Fibroblast of skin of scalp (primary cell): ENCODE measurements around the gene CEBPZ.
"Not testable (repeated sequence)": the region's sequence is repeated elsewhere in the genome, so short reads cannot be mapped to it uniquely, and the experiment has no call there.

Source experiments
- DNase-seq: peaks from one replicate; pipeline ENCODE4 v3.0.0-alpha.2; 2013

The CEBPZ gene

DNA sequence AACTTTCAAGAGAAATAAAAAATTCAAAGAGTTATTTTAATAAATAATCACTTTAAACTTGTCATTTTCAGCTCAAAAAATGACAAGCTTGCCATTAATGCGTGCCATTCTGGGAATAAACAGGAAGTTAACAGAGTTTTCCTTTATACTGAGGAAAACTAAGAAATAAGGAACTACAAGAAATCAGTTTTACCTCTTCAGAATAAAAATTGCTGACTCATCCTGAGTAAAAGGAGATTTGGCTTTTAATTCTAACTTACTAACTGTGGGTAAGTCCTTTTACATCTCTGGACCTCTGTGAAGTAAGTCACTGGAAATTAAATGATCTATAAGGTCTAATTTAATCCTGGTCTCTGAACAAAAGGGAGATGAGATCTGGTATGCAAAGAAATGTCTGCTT lies 16.1 kb downstream of the CEBPZ start:
- no peak for DNase-seq

DNA sequence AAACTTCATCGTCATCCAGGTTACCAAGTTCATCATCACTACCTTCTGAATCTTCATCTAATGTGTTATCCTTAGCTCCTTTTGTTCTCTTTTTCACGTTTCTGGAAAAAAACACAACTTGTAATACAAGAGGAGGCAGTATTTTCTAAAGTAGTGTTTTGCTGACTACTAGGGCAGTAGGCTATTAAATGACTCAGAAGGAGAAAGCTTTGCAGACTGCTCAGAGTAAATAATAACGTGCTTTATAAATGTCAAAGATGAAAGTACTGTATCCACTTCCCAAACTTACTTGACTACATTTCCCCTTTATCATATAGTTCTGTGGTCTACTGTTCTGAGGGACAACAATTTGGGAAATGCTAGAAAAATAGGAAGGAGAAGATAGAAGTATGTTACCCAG lies 19.5 kb downstream of the CEBPZ start:
- DNase-seq = no peak

DNA sequence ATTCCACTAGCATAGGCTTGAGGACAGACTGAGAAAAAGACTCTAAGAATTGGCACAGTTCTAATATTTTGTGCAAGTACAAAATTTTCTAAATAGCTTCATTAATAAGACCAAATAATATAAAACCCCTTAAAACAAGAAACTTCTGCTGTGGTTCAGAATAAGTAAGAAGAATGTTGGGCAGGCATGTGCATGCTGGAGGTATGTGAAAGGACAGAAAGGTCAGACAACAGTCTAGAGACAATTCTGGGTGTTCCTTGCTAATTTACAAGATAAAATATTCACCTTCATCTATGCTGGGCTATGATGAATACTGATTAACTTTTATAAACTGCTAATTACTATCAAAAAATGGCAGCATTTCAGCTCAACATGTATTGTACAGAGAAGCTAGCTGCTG lies 20.2 kb downstream of the CEBPZ start:
- no peak for DNase-seq

DNA sequence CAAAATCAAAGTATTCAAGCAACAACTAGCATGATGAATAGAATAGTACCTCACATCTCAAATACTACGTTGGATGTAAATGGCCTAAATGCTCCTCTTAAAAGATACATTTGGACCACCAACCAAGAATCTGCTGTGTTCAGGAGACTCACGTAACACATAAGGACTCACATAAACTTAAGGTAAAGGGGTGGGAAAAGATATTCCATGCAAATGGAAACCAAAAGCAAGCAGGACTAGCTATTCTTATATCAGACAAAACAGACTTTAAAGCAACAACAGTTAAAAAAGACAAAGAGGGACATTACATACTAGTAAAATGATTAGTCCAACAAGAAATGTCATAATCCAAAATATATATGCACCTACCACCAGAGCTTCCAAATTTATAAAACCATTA lies 24.6 kb downstream of the CEBPZ start:
- DNase-seq = not testable (repeated sequence)

DNA sequence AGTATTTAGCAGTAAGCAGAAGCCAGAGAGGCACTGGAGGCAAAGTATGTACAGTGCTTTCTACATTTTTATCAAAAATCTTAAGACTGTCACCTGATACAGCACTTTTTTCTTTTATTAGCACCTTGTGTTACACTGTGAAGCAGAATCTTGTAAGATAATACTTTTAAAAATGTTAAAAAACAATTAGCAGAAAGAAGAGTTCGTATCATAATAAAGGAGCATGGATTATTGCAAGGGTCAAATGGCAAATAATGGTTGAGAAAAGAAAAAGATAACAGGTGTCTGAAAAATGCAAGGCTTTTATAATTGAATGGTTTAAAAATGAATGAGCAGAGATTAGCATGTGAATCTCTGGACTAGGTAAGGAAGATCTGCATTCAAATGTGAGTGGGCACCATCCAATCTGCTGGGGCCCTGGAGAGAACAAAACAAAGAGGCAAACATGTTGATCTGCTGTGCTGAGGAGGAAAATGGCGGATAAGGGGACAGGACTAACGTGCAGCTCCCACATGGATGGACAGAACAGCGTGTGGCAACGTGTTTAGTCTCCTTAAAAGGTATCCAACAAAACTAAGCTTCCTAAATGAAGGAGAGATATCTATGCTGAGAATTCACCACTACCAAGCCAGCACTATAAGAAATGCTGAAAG lies 25.6 kb downstream of the CEBPZ start:
- DNase-seq = no peak

DNA sequence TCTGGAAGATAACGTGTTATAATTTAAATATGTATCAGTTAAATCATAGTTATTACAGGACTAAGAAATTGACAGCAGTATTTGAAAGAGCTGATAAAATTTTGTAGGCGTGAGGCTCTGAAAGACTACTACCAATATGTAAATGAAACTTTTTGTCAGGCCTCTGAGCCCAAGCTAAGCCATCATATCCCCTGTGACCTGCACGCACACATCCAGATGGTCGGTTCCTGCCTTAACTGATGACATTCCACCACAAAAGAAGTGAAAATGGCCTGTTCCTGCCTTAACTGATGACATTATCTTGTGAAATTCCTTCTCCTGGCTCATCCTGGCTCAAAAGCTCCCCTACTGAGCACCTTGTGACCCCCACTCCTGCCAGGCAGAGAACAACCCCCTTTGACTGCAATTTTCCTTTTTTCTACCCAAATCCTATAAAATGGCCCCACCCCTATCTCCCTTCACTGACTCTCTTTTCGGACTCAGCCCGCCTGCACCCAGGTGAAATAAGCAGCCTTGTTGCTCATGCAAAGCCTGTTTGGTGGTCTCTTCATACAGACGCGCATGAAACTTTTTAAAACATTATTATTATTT lies 26.2 kb downstream of the CEBPZ start:
- DNase-seq = not testable (repeated sequence)

DNA sequence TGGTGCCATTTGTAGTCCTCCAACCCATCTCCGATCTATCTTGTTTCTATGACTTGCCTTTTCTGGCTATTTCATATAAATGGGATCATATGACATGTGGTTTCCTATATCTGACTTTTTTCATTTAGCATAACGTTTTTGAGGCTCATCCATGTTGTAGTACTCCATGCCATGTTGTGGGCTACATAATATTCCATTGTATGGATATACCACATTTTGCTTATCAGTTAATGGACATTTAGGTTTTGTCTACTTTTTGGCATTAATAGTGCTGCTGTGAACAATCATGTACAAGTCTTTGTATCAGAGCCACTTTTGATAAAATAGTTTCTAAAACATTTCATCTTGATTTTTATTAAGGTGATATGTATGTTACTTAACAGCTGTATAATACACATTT lies 27.7 kb downstream of the CEBPZ start:
- DNase-seq = no peak

DNA sequence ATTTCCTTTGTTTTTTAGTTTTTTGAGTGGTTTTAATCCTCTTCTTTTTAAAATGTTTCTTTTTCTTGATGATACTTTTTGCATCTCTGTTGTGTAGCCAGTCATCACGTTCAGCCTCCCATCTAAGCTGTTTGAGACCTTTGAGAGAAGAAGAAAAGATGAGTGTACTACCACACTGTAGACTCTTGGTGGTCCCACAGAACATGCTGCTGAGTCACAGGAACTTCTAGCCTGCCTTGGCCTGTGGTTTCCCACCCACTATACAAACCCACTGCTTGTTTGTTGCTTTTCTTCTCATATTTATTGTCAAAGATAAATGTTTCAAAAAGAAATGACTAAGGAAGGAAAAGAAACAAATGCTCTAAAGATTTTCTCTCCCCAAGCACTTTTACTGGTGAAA lies 29.6 kb downstream of the CEBPZ start:
- DNase-seq = peak; percentile 21

DNA sequence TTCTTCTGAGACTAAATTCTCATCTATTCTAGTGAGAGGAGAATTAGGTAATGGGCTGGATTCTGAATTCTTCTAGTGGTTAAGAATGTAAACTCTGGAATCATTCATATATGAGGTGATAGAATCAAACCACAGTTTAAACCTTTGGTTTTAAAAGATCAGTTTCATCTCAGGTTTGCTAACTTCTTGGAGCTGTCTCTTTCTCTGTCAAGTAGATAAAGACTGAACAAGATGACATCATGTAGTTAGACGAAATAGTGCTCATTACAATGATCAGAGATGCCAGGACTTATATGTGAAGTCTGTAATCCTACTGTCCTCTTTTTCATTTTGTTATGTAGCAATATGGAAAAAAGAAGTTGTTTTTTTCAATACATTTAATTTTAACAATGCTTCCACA lies 30.2 kb downstream of the CEBPZ start:
- DNase-seq = no peak

DNA sequence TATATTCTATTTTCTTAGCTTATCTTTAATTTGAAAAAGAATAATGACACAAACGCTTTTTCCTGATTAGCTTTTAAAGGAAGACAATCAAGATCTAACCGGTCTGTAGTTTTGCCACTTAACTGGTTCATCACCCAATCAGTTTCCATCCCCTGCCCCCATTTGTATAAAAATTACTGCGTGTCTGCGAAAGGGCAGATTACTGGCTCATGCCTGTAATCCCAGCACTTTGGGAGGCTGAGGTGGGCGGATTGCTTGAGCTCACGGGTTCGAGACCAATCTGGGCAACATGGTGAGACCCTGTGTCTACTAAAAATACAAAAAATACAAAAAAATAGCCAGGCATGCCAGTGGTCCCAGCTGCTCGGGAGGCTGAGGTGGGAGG lies 32.7 kb downstream of the CEBPZ start:
- no peak for DNase-seq

DNA sequence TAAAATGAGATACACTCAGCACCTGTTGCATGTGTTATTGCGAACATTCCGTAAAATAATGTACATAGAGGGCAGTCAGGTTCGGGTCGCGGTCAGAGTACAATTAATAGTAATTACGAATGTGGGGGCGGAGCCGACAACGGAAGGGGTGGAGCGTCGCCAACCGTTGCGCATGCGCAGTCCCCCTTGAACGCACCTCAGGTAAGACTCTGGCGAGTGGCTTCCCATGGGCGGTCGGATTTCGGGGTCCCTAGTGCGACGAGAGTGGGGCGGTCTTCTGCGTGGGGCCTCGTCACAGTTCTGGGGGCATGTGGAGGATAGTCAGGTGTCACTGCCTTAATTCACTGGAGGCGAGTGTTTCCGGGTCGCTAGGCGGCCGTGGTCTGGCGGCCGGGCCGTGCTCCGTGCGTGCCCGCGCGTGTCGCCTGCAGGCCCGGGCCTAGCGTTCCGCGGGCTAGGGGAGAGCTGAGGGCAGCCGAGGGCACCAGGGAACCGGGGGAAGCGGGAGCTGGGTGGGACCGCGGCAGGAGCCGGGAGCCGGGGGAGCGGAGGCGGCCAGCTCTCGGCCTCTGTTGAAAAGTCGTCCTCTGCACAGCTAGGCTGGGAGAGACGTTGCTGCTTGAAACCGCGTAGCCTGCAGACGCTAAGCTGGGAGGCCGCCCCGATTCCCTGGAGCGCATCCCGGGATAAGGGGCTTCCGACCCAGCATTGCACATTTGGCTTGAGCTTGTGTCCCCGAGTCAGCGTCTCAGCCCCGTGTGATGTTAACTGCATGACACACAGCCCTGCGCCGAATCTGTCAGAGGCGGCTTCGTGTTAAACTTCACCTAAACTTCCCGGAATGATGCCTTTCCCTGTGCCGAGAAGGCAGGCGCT lies 34.8 kb downstream of the CEBPZ start, which contains the start of gene CEBPZOS:
Gene CEBPZOS (plus strand): TSS at position 177 of the 876 bp plus-strand sequence. CDS start 3,209 bp downstream, outside the sequence.
- peak; percentile 74 for DNase-seq

DNA sequence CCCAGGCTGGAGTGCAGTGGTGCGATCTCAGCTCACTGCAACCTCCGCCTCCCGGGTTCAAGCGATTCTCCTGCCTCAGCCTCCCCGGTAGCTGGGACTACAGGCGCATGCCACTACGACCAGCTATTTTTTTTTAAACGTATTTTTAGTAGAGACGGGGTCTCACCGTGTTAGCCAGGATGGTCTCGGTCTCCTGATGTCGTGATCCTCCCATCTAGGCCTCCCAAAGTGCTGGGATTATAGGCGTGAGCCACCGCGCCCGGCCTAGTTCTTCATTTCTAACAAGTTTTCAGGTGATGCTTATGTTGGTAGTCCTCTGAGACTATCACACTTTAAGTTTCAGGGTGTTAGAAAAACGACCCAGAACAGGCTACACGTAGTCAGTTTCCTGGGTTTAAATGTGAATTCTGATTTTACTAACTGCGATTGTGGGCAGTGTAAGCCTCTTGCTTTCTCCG lies 35.5 kb downstream of the CEBPZ start:
- DNase-seq = not testable (repeated sequence)

DNA sequence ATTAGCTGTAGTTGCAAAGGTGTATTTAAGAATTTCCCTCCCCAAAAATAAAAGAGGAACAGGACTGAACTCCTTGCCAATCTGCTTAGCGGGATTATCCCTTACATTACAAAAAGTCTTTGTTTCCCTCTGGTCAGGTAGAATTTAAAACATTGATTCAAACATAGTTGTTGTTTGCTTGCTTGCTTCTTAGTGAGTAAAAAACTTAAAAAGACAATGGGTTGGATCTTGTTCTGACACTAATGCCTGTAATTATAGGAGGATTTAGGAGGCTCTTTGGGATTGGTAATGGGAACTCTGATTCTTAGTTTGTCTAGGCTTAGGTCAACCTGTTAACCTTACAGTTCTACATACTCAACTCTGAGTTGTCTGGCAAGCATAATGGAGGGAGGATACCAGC lies 38.8 kb downstream of the CEBPZ start:
- no peak for DNase-seq

DNA sequence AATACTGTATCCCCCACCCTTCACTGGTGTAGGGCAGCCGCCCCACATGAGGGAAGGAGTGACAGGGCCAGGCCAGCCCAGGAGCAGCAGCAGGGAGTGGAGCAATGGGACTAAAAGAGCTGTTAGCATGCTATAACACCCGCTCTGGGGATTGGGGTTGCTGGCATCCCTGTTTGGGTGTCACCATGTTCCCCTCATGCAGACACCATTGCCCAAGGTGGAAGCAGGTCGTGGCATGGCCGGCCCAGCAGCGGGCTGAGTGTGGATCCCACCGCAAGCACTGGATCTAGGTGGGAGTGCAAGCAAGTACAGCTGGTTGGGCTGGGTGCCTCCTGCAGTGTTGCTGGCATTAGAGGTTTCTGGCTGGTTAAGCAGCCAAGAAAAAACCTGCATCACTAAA lies 39.6 kb downstream of the CEBPZ start:
- DNase-seq = no peak

DNA sequence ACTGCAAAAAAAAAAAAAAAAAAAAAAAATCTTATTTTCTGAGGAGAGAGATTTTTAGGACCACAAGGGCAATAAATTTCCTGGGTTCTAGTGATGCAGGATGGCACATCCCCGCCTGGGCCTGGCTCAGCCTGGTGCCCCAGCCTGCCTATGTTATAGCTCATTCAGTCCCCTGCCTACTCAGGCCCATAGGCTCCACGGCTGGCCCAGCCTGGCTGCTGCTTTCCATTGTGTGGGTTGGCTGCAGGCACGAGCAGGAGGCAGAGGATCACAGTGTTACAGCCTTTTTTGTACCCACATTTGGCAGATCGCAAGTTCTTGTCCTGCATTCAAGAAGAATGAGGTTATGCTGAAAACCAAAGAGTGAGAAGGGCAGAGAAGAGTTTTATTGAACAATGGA lies 40.1 kb downstream of the CEBPZ start:
- DNase-seq = no peak

DNA sequence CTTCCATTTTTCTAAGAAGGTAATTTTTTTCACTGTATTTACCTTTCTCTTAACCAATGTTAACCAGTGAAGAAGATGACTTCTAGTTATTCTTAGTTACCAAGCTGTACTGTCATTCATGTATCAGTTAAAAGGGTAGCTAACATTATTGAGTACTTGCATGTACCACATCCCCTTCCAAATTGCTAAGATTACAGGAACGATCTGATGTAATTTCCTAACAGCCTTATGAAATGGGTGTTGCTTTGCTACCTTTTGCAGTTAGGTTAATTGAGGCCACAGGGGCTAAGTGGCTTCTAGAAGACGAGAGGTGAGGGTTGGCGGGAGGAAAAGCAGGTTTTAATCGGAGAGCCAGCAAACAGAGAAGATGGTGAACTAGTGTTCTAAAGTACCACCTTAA lies 41.1 kb downstream of the CEBPZ start:
- no peak for DNase-seq

DNA sequence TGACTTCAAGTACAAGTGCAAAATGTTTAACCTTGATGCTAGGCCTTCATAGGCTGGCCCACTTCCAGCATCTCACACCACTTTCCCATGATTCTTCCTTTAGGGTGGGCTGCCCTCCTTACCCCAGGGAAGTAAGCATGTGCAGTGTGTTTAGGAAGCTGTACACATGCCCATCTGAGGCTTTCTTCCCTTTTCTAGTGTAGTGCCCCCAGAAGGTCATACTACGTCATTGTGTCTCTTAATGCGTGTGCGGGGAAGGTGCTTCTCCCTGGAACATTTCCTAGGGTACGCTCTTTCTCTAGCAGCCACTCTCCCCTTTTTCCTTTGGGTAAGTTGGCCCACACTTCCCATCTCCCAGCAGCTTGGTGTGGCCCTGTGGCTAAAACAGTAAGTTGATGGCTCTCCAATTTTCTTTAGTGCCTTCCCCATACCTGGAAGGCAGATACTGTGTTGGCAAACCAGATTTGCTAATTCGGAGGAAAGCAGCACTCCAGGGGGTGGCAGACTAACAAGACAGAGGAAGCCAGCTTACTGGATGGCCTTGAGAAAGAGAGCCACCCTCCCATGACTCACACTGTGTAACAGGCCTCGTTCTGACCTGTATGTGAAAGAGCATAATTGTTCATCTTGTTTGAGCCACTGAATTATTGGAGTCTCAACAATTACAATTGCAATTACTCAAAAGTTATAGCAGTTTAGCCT lies 41.8 kb downstream of the CEBPZ start:
- DNase-seq = peak; percentile 82

DNA sequence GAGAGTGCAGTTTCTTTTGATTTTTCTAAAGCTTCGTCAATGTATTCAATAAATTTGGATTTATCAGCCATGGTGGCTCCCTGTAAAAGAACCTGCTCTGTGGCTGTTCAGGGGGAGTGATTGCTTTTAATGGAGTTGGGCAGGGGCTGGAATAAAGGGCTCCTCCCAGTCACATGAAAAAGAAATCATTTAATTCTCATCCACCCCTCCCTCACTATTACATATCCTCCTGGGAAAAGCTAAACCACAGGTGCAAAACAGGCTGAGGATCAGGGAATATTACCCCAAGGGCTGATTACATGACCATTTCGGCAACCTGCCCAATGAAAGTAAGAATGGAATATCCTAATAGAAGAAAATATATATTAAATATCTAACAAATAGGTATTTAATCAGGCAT lies 42.8 kb downstream of the CEBPZ start, which contains the start of gene SULT6B1:
Gene SULT6B1 (minus strand): TSS at position 101 of the 400 bp plus-strand sequence. CDS start 30 bp downstream, at position 71.
- no peak for DNase-seq

DNA sequence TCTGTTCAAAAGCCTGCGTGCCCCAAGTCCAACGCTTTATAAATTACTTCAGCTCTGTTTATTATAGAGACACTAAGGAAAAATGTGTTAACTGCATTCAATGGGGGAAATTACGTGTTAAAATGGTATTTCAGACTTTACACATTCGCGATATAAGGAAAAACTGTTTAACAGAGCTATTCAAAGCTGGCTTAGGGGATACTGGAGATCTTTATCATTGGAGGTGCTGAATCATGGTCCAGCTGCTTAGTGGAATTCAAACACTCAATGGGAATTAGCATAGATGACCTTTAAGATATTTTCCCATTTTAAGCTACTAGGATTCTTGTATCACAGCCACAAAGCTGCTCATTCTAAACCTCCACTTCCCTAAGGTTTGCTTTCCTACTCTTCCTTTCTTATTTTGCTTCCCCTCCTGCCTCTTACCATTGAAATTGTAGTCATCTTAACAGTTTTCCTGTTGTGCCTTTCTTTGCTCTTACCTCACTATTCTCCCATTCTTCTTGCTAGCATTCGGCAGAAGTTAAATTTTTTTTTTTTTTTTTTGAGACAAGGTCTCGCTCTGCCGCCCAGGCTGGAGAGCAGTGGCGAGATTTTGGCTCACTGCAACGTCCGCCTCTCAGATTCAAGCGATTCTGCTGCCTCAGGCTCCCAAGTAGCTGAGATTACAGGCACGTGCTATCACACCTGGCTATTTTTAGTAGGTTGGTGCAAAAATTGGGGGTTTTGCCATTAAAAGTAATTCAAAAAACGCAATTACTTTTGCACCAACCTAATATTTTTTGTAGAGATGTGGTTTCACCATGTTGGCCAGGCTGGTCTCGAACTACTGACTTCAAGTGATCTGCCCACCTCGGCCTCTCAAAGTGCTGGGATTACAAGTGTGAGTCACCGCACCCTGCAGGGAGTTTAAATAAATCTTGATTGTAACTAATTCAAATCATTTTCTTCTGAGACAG lies 49.4 kb downstream of the CEBPZ start:
- DNase-seq = no peak

DNA sequence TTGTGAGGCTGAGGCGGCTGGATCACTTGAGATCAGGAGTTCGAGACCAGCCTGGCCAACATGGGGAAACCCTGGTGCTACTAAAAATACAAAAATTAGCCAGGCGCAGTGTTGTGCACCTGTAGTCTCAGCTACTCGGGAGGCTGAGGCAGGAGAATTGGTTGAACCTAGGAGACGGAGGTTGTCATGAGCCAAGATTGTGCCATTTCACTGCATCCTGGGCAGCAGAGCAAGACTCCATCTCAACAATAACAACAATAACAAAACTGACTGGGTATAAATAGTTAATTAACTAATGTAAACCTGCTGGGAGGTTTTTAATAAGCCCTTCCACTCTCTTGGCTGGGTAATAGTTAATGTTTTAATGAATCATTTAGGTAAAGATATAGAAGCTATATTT lies 50.8 kb downstream of the CEBPZ start:
- DNase-seq = no peak

DNA sequence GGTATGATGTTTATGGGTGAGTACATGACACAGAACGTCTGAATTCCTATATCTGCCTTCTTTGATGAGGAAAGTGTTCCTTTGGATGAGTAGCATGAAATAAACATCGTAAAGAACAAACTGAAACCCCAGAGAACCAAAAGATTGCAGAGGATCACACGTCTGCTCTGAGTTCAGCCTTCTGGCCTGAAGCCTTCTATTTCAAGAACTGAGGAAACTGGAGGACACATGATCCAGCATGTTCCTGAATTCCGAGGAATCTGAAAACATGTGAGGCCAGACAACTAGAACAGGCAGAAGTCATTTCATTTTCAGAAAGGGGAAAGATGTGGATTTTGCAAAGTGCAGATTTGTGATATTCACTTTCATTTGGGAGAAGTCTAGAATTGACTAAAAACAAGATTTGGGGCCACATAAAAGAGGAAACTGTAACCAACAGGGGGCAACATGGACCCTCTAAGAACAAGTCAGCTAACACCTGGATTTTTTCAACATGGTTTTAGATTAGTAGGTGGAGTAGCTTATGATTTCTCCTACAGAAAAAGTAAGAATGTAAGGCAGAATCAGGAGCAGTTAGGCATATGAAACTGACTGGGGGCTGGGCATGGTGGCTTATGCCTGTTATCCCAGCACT lies 51.3 kb downstream of the CEBPZ start:
- no peak for DNase-seq
